Measurements from ENCODE around the gene TSPAN6. TPM values are rescaled to one million over a fixed set of nuclear protein-coding genes. Genes with fewer than 3 reads are reported as not detected.
A peak's percentile ranks its signal among the peaks of the same experiment; 100 is the strongest.

TSPAN6 gene
- total and polyA plus RNA-seq, 10 donors: 2.9 to 20.8 (median 12.3) TPM

DNA sequence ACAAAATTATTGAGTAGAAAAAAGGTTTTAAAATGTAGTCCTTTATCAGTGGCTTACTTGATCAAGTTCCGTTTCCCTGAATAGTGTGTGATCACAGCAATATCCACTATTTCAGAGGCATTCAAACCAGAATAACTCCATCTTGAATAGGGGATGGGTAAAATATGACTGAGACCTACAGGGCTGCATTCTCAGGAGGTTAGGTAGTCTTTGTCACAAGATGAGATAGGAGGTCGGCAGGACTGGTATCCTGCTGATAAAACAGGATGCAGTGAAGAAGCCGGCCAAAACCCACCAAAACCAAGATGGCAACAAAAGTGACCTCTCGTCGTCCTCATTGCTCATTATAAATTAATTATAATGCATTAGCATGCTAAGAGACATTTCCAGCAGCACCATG is 24.7 kb downstream of the TSPAN6 start:
- TF ChIP-seq POLR2A (IDR thresholded peaks at IDR 0.05): no peak
- no peak for TF ChIP-seq POLR2AphosphoS5 (IDR thresholded peaks at IDR 0.05)
- TF ChIP-seq CTCF (IDR thresholded peaks at IDR 0.05 in 8 of 11, conservative IDR thresholded peaks at IDR 0.05 in 3 of 11): no peak
- Histone ChIP-seq H3K27ac (no peak overlapping the region), H3K36me3 (no peaks in the 10 kb centered on the region), H3K4me1 (no peaks in the 10 kb centered on the region), H3K27me3 (replicated peaks in 1 of 7) (peaks cover 0 to 45% (median 3%) of the 10 kb centered on the region in 7 donors), H3K4me3 (no peak overlapping the region), H3K9me3 (no peaks in the 10 kb centered on the region)
- 67 to 81% (median 70%) methylated on average over 5 of the region's 5 CpGs for WGBS, 5 donors
- intact Hi-C loops (cut with DNase I; ENCODE audit: low total_unique reads): no loop called here
- no peak for DNase-seq

GRCh38 chrX:100609591-100609990 is 27.0 kb downstream of the TSPAN6 start:
- no peak overlapping the region for H3K27ac ChIP-seq
- DNase-seq: no peak
- no peak for TF ChIP-seq CTCF (IDR thresholded peaks at IDR 0.05 in 8 of 11, conservative IDR thresholded peaks at IDR 0.05 in 3 of 11)
- no peak for TF ChIP-seq POLR2A (IDR thresholded peaks at IDR 0.05)
- no peak for TF ChIP-seq POLR2AphosphoS5 (IDR thresholded peaks at IDR 0.05)
- peaks cover 0 to 4% (median 0%) of the 10 kb centered on the region in 6 donors for H3K4me1 ChIP-seq
- intact Hi-C loops (cut with DNase I; ENCODE audit: low total_unique reads): no loop called here
- H3K9me3 ChIP-seq: no peaks in the 10 kb centered on the region
- no peak overlapping the region for H3K4me3 ChIP-seq
- 0 to 21% (median 11%) methylated on average over 1 of the region's 1 CpG for WGBS, 5 donors
- peaks cover 0 to 41% (median 0%) of the 10 kb centered on the region in 7 donors for H3K27me3 ChIP-seq (replicated peaks in 1 of 7)
- no peaks in the 10 kb centered on the region for H3K36me3 ChIP-seq

GRCh38 chrX:100606753-100607152 is 29.9 kb downstream of the TSPAN6 start:
- peaks cover 0 to 4% (median 0%) of the 10 kb centered on the region in 6 donors for H3K4me1 ChIP-seq
- no peak overlapping the region for H3K27ac ChIP-seq
- no peaks in the 10 kb centered on the region for H3K9me3 ChIP-seq
- intact Hi-C loops (cut with DNase I; ENCODE audit: low total_unique reads): no loop called here
- H3K36me3 ChIP-seq: no peaks in the 10 kb centered on the region
- no peak overlapping the region for H3K4me3 ChIP-seq
- H3K27me3 ChIP-seq (replicated peaks in 1 of 7): peaks cover 0 to 26% (median 0%) of the 10 kb centered on the region in 7 donors
- no peak for DNase-seq
- WGBS, 5 donors: 21 to 40% (median 35%) methylated on average over 1 of the region's 1 CpG
- TF ChIP-seq POLR2A (IDR thresholded peaks at IDR 0.05) (no peak), CTCF (IDR thresholded peaks at IDR 0.05 in 8 of 11, conservative IDR thresholded peaks at IDR 0.05 in 3 of 11) (no peak), POLR2AphosphoS5 (IDR thresholded peaks at IDR 0.05) (no peak)

DNA sequence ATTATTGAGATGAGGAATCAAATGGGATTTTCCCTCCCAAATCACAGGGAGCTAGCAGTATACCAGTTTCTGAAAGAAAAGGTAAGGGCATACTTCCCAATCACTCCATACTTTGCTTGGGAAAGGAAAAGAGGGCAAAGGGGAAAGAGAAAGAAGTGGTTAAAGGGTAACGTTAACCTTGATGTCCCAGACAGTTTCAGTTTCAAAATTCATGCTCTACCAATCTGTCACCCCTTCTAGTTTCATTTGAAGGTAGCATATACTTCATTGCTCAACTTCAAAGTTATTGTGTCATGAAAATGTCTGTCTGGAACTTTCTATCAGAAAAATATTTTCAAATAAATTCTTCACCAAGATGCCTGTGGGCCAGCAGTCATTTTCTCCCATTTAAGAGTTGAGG is 35.8 kb downstream of the TSPAN6 start:
- DNase-seq: no peak
- no peaks in the 10 kb centered on the region for H3K9me3 ChIP-seq
- peaks cover 0 to 9% (median 0%) of the 10 kb centered on the region in 6 donors for H3K4me1 ChIP-seq
- H3K4me3 ChIP-seq: no peak overlapping the region
- no peak for TF ChIP-seq POLR2A (IDR thresholded peaks at IDR 0.05)
- TF ChIP-seq CTCF (IDR thresholded peaks at IDR 0.05 in 8 of 11, conservative IDR thresholded peaks at IDR 0.05 in 3 of 11): no peak
- TF ChIP-seq POLR2AphosphoS5 (IDR thresholded peaks at IDR 0.05): no peak
- peak overlapping the region in 1 of 8 donors; percentile 6 for H3K27ac ChIP-seq
- no peaks in the 10 kb centered on the region for H3K36me3 ChIP-seq
- H3K27me3 ChIP-seq (replicated peaks in 1 of 7): peaks cover 0 to 21% (median 0%) of the 10 kb centered on the region in 7 donors
- WGBS, 5 donors: 0 to 19% (median 4%) methylated on average over 1 of the region's 1 CpG
- intact Hi-C loops (cut with DNase I; ENCODE audit: low total_unique reads): no loop called here
